ENCODE measurements around the gene FAM118A.

Gene FAM118A

DNA sequence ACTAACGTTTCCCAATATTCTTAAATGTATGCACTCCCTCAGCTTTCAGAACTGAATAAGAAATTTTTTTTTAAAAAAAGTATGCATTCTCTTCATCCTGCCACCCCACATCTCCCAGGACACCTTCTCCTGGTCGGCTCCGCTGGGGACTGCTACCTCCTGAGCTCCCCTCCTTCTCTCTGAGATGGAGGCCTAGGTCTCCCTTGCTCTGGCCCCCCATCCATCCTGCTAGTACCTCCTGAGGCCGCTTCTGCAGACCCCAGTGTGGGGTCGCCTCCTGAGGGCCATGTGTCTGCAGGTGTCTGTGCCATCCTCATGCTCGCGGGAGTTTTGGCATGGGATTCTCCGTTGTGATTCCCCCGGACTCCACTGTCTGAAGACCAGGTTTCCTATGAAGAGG lies 27.8 kb downstream of the FAM118A start:
- Histone ChIP-seq H3K27me3 (ENCODE audit: insufficient read depth, low read length, poor library complexity) (no peaks in the 10 kb centered on the region), H4K20me1 (ENCODE audit: insufficient read depth, low read length) (no peaks in the 10 kb centered on the region), H3K36me3 (ENCODE audit: insufficient read depth, low read length) (peaks cover 70% of the 10 kb centered on the region), H3K9ac (ENCODE audit: low read depth, low read length) (no peak overlapping the region), H3K4me2 (ENCODE audit: insufficient read depth, low read length) (no peak overlapping the region), H3K4me3 (ENCODE audit: low read depth in 1 of 2, low read length in 2 of 2) (no peak overlapping the region), H2AFZ (ENCODE audit: low read depth, low read length) (no peak overlapping the region), H3K27ac (ENCODE audit: low read length) (no peak overlapping the region), H3K9me3 (ENCODE audit: insufficient read depth, low read length, severe bottlenecking) (no peaks in the 10 kb centered on the region), H3K4me1 (ENCODE audit: insufficient read depth, low read length) (no peaks in the 10 kb centered on the region), H3K79me2 (ENCODE audit: insufficient read depth, low read length) (no peaks in the 10 kb centered on the region)
- DNase-seq (no peak), ATAC-seq (ENCODE audit: insufficient read depth, low read depth) (no peak)
- no peak for TF ChIP-seq EZH2 (IDR thresholded peaks at IDR 0.05; ENCODE audit: borderline replicate concordance, low read depth, low read length, severe bottlenecking)
- TF ChIP-seq, protein P1, sequence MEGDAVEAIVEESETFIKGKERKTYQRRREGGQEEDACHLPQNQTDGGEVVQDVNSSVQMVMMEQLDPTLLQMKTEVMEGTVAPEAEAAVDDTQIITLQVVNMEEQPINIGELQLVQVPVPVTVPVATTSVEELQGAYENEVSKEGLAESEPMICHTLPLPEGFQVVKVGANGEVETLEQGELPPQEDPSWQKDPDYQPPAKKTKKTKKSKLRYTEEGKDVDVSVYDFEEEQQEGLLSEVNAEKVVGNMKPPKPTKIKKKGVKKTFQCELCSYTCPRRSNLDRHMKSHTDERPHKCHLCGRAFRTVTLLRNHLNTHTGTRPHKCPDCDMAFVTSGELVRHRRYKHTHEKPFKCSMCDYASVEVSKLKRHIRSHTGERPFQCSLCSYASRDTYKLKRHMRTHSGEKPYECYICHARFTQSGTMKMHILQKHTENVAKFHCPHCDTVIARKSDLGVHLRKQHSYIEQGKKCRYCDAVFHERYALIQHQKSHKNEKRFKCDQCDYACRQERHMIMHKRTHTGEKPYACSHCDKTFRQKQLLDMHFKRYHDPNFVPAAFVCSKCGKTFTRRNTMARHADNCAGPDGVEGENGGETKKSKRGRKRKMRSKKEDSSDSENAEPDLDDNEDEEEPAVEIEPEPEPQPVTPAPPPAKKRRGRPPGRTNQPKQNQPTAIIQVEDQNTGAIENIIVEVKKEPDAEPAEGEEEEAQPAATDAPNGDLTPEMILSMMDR (IDR thresholded peaks at IDR 0.05; ENCODE audit: borderline replicate concordance, extremely low read depth, low read length, poor library complexity, severe bottlenecking): no peak

DNA sequence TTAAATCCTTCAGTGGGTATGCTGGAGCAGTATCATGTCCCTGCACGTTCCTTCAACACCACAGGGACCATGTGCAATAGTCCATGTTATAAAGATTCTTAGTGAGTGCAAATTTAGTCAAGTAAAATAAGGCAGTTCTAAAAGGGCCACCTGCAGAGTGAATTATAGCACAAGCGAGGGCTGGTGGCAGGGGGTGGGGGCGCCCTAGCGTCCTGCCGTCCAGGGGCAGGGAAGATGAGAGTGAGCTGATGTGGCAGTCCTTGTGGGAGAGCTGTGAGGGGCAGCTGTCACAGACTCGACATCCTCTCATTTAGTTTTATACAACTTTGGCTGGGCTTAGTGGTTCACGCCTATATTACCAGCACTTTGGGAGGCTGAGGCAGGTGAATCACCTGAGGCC lies 29.1 kb downstream of the FAM118A start:
- H4K20me1 ChIP-seq (ENCODE audit: insufficient read depth, low read length): no peaks in the 10 kb centered on the region
- H3K4me3 ChIP-seq (ENCODE audit: low read depth in 1 of 2, low read length in 2 of 2): no peak overlapping the region
- TF ChIP-seq, protein P1 (IDR thresholded peaks at IDR 0.05; ENCODE audit: borderline replicate concordance, extremely low read depth, low read length, poor library complexity, severe bottlenecking): no peak
- no peak for TF ChIP-seq EZH2 (IDR thresholded peaks at IDR 0.05; ENCODE audit: borderline replicate concordance, low read depth, low read length, severe bottlenecking)
- peaks cover 66% of the 10 kb centered on the region for H3K36me3 ChIP-seq (ENCODE audit: insufficient read depth, low read length)
- no peaks in the 10 kb centered on the region for H3K9me3 ChIP-seq (ENCODE audit: insufficient read depth, low read length, severe bottlenecking)
- no peak overlapping the region for H2AFZ ChIP-seq (ENCODE audit: low read depth, low read length)
- no peaks in the 10 kb centered on the region for H3K27me3 ChIP-seq (ENCODE audit: insufficient read depth, low read length, poor library complexity)
- H3K4me1 ChIP-seq (ENCODE audit: insufficient read depth, low read length): no peaks in the 10 kb centered on the region
- no peak overlapping the region for H3K4me2 ChIP-seq (ENCODE audit: insufficient read depth, low read length)
- no peak overlapping the region for H3K27ac ChIP-seq (ENCODE audit: low read length)
- ATAC-seq (ENCODE audit: insufficient read depth, low read depth): no peak
- DNase-seq: no peak
- no peak overlapping the region for H3K9ac ChIP-seq (ENCODE audit: low read depth, low read length)
- H3K79me2 ChIP-seq (ENCODE audit: insufficient read depth, low read length): no peaks in the 10 kb centered on the region

GRCh38 chr22:45340323-45340722 lies 30.6 kb downstream of the FAM118A start:
- Histone ChIP-seq H3K27me3 (ENCODE audit: insufficient read depth, low read length, poor library complexity) (no peaks in the 10 kb centered on the region), H3K9me3 (ENCODE audit: insufficient read depth, low read length, severe bottlenecking) (no peaks in the 10 kb centered on the region), H3K4me3 (ENCODE audit: low read depth in 1 of 2, low read length in 2 of 2) (no peak overlapping the region), H3K27ac (ENCODE audit: low read length) (no peak overlapping the region), H2AFZ (ENCODE audit: low read depth, low read length) (no peak overlapping the region), H4K20me1 (ENCODE audit: insufficient read depth, low read length) (no peaks in the 10 kb centered on the region), H3K79me2 (ENCODE audit: insufficient read depth, low read length) (no peaks in the 10 kb centered on the region), H3K4me1 (ENCODE audit: insufficient read depth, low read length) (no peaks in the 10 kb centered on the region), H3K9ac (ENCODE audit: low read depth, low read length) (no peak overlapping the region), H3K4me2 (ENCODE audit: insufficient read depth, low read length) (no peak overlapping the region), H3K36me3 (ENCODE audit: insufficient read depth, low read length) (peaks cover 50% of the 10 kb centered on the region)
- no peak for TF ChIP-seq EZH2 (IDR thresholded peaks at IDR 0.05; ENCODE audit: borderline replicate concordance, low read depth, low read length, severe bottlenecking)
- TF ChIP-seq, protein P1 (IDR thresholded peaks at IDR 0.05; ENCODE audit: borderline replicate concordance, extremely low read depth, low read length, poor library complexity, severe bottlenecking): no peak
- no peak for ATAC-seq (ENCODE audit: insufficient read depth, low read depth)
- DNase-seq: no peak

GRCh38 chr22:45341498-45341897 lies 31.8 kb downstream of the FAM118A start:
- no peaks in the 10 kb centered on the region for H3K27me3 ChIP-seq (ENCODE audit: insufficient read depth, low read length, poor library complexity)
- H3K9ac ChIP-seq (ENCODE audit: low read depth, low read length): no peak overlapping the region
- no peak overlapping the region for H3K4me3 ChIP-seq (ENCODE audit: low read depth in 1 of 2, low read length in 2 of 2)
- H3K36me3 ChIP-seq (ENCODE audit: insufficient read depth, low read length): peaks cover 39% of the 10 kb centered on the region
- no peaks in the 10 kb centered on the region for H3K4me1 ChIP-seq (ENCODE audit: insufficient read depth, low read length)
- H2AFZ ChIP-seq (ENCODE audit: low read depth, low read length): no peak overlapping the region
- H4K20me1 ChIP-seq (ENCODE audit: insufficient read depth, low read length): no peaks in the 10 kb centered on the region
- H3K4me2 ChIP-seq (ENCODE audit: insufficient read depth, low read length): no peak overlapping the region
- H3K79me2 ChIP-seq (ENCODE audit: insufficient read depth, low read length): no peaks in the 10 kb centered on the region
- ATAC-seq (ENCODE audit: insufficient read depth, low read depth) (peak; percentile 69), DNase-seq (peak; percentile 32)
- no peaks in the 10 kb centered on the region for H3K9me3 ChIP-seq (ENCODE audit: insufficient read depth, low read length, severe bottlenecking)
- TF ChIP-seq, protein P1 (IDR thresholded peaks at IDR 0.05; ENCODE audit: borderline replicate concordance, extremely low read depth, low read length, poor library complexity, severe bottlenecking): no peak
- TF ChIP-seq EZH2 (IDR thresholded peaks at IDR 0.05; ENCODE audit: borderline replicate concordance, low read depth, low read length, severe bottlenecking): no peak
- H3K27ac ChIP-seq (ENCODE audit: low read length): no peak overlapping the region

Measured in DND-41 (cell line).